Fibroblast of skin of back (primary cell): ENCODE results near the gene PLPPR2. TPM values are rescaled to one million over a fixed set of nuclear protein-coding genes. Genes with fewer than 3 reads are reported as not detected.
"Not testable (repeated sequence)": the region's sequence is repeated elsewhere in the genome, so short reads cannot be mapped to it uniquely, and the experiment has no call there.

ENCODE experiments used
- DNase-seq: peaks from one replicate; pipeline ENCODE4 v3.0.0-alpha.2; 2013
- polyA plus RNA-seq, 2 experiments: library from polyadenylated mRNA; unstranded; fragments of 120-200 nt; gene quantifications; one replicate each; pipeline ENCODE4 v1.2.1, GENCODE V29; 2013; ENCODE audit not compliant: insufficient read length in 2 of 2

Gene PLPPR2
- 60.5 TPM for polyA plus RNA-seq (2013, experiment 1 of 2; ENCODE audit: insufficient read length)
- polyA plus RNA-seq (2013, experiment 2 of 2; ENCODE audit: insufficient read length): 53.9 TPM

GRCh38 chr19:11355160-11356073 lies at the start of gene PLPPR2:
PLPPR2 (plus strand) TSS chr19:11355432; CDS start chr19:11357674, 2,242 bp downstream.
- DNase-seq: peak; percentile 90

- DNase-seq: no peak
These were observed 48.9 kb upstream of the PLPPR2 start for GRCh38 chr19:11306337-11306736.

- not testable (repeated sequence) for DNase-seq
These were observed 34.8 kb upstream of the PLPPR2 start for GRCh38 chr19:11320278-11320995.

- DNase-seq: no peak
These were observed 33.8 kb upstream of the PLPPR2 start for GRCh38 chr19:11321191-11322126.

- DNase-seq: no peak
These were observed 32.8 kb upstream of the PLPPR2 start for GRCh38 chr19:11322269-11323024.

- DNase-seq: no peak
These were observed 31.6 kb upstream of the PLPPR2 start for GRCh38 chr19:11323601-11324078.

- peak; percentile 80 for DNase-seq
These were observed 31.1 kb upstream of the PLPPR2 start for GRCh38 chr19:11324079-11324661.

- DNase-seq: no peak
These were observed 30.4 kb upstream of the PLPPR2 start for GRCh38 chr19:11324748-11325389.

- DNase-seq: no peak
These were observed 29.7 kb upstream of the PLPPR2 start for GRCh38 chr19:11325544-11325943.

GRCh38 chr19:11330127-11330526 lies 25.1 kb upstream of the PLPPR2 start:
- DNase-seq: no peak

GRCh38 chr19:11331502-11331901 lies 23.7 kb upstream of the PLPPR2 start:
- DNase-seq: no peak

GRCh38 chr19:11332822-11333221 lies 22.4 kb upstream of the PLPPR2 start:
- DNase-seq: no peak

GRCh38 chr19:11333838-11334237 lies 21.4 kb upstream of the PLPPR2 start:
- peak; percentile 21 for DNase-seq

- no peak for DNase-seq
These were observed 19.6 kb upstream of the PLPPR2 start for GRCh38 chr19:11335449-11336146.

- no peak for DNase-seq
These were observed 18.2 kb upstream of the PLPPR2 start for GRCh38 chr19:11337080-11337479.

- DNase-seq: no peak
These were observed 17.1 kb upstream of the PLPPR2 start for GRCh38 chr19:11338121-11338520.

- DNase-seq: no peak
These were observed 16.5 kb upstream of the PLPPR2 start for GRCh38 chr19:11338569-11339253.

- peak; percentile 82 for DNase-seq
These were observed 15.8 kb upstream of the PLPPR2 start, which contains the start of gene RAB3D for GRCh38 chr19:11339254-11340098. RAB3D (minus strand) TSS chr19:11339657; CDS start chr19:11337399, 2,258 bp downstream.
